Heart left ventricle (tissue), 13 donors: ENCODE results near the gene MEPE.

Experiments
- CTCF ChIP-seq, 12 donors: fragments of 200-600 bp; sonication (generic) in 4 of 12; IDR thresholded peaks; one replicate each; pipeline versions ENCODE4 v1.5.0 to v1.8.0; 2018 to 2022; ENCODE audit warnings: antibody characterized with exemption in 12 of 12, mild to moderate bottlenecking in 5 of 12
- POLR2A ChIP-seq, 2 donors: fragments of 450-650 bp; IDR thresholded peaks; one replicate each; pipeline ENCODE4 v1.6.1; 2017; ENCODE audit warnings: antibody characterized with exemption in 2 of 2, mild to moderate bottlenecking in 2 of 2, moderate library complexity in 2 of 2
- donor health status: ischemic (EF 13 %, LVEDD 7.1; RV severe dilation, severe dysfunction).
- donor health status: DM: no; HTN: yes; CAD: no.
- donor health status: DM: no; HTN: no; CAD: no.
- donor health status: ischemic (EF 25% LVEDD 6.9; RV normal size, moderate dysfunction).
- donor health status: ischemic (EF 25% LVEDD 5.7; RV mildly dilated, moderate dysfunction).
- donor health status: ischemic (EF 35%, LVEDD 5.7; RV mildly dilated, moderate dysfunction).
- donor health status: nonischemic (EF 11% LVEDD 7.7; RV severe dilation, severe dysfunction).
- donor health status: DM: yes; HTN: yes; CAD: no.
- donor health status: PGD.
- donor health status: ischemic (EF 29% LVEDD 5.4; RV normal size, mild dysfunction).
- donor health status: nonischemic (EF 23%, LVEDD 6.1; RV moderate dilation, normal function).

GRCh38 chr4:87785731-87786509 lies 46.8 kb upstream of the MEPE start:
- TF ChIP-seq POLR2A (IDR thresholded peaks at IDR 0.05) (no peak), CTCF (IDR thresholded peaks at IDR 0.05) (no peak)
